ENCODE data around the gene COTL1.
"Not testable (repeated sequence)": the region's sequence is repeated elsewhere in the genome, so short reads cannot be mapped to it uniquely, and the experiment has no call there.

Gene COTL1

GRCh38 chr16:84567286-84567962 lies 50.5 kb downstream of the COTL1 start:
- DNase-seq: no peak

GRCh38 chr16:84566545-84567257 lies 51.2 kb downstream of the COTL1 start:
- DNase-seq: no peak

GRCh38 chr16:84565669-84566495 lies 52.0 kb downstream of the COTL1 start:
- no peak for DNase-seq

GRCh38 chr16:84563786-84564420 lies 54.0 kb downstream of the COTL1 start:
- DNase-seq: no peak

GRCh38 chr16:84563064-84563715 lies 54.7 kb downstream of the COTL1 start:
- no peak for DNase-seq

- no peak for DNase-seq
Measured at GRCh38 chr16:84562174-84562815, 55.6 kb downstream of the COTL1 start.

GRCh38 chr16:84561291-84561690 lies 56.6 kb downstream of the COTL1 start:
- no peak for DNase-seq

- no peak for DNase-seq
Measured at GRCh38 chr16:84560269-84560668, 57.6 kb downstream of the COTL1 start.

- no peak for DNase-seq
Measured at GRCh38 chr16:84559311-84559932, 58.5 kb downstream of the COTL1 start.

- not testable (repeated sequence) for DNase-seq
Measured at GRCh38 chr16:84558850-84559249, 59.0 kb downstream of the COTL1 start.

- DNase-seq: no peak
Measured at GRCh38 chr16:84557504-84557903, 60.4 kb downstream of the COTL1 start.

- no peak for DNase-seq
Measured at GRCh38 chr16:84557059-84557458, 60.8 kb downstream of the COTL1 start.

- no peak for DNase-seq
Measured at GRCh38 chr16:84555418-84556196, 62.3 kb downstream of the COTL1 start.

- no peak for DNase-seq
Measured at GRCh38 chr16:84554627-84555328, 63.1 kb downstream of the COTL1 start.

- DNase-seq: no peak
Measured at GRCh38 chr16:84553873-84554399, 63.9 kb downstream of the COTL1 start.

- no peak for DNase-seq
Measured at GRCh38 chr16:84552135-84552534, 65.7 kb downstream of the COTL1 start.

- no peak for DNase-seq
Measured at GRCh38 chr16:84550096-84550495, 67.8 kb downstream of the COTL1 start.

GRCh38 chr16:84548971-84549844 lies 68.7 kb downstream of the COTL1 start:
- DNase-seq: no peak

GRCh38 chr16:84548508-84548907 lies 69.4 kb downstream of the COTL1 start:
- DNase-seq: no peak

Measured in amniotic stem cell (primary cell).